NCI-H82 treated with DMSO at 0.1 percent for 48 hours (cell line): Measurements from ENCODE around the gene COPG1.
"Not testable (repeated sequence)": the region's sequence is repeated elsewhere in the genome, so short reads cannot be mapped to it uniquely, and the experiment has no call there.

ENCODE experiments used
- DNase-seq: peaks from one replicate; lab custom pipeline; 2025; ENCODE audit not compliant: unreplicated experiment; lab: John Stamatoyannopoulos, UW

Gene COPG1, protein sequence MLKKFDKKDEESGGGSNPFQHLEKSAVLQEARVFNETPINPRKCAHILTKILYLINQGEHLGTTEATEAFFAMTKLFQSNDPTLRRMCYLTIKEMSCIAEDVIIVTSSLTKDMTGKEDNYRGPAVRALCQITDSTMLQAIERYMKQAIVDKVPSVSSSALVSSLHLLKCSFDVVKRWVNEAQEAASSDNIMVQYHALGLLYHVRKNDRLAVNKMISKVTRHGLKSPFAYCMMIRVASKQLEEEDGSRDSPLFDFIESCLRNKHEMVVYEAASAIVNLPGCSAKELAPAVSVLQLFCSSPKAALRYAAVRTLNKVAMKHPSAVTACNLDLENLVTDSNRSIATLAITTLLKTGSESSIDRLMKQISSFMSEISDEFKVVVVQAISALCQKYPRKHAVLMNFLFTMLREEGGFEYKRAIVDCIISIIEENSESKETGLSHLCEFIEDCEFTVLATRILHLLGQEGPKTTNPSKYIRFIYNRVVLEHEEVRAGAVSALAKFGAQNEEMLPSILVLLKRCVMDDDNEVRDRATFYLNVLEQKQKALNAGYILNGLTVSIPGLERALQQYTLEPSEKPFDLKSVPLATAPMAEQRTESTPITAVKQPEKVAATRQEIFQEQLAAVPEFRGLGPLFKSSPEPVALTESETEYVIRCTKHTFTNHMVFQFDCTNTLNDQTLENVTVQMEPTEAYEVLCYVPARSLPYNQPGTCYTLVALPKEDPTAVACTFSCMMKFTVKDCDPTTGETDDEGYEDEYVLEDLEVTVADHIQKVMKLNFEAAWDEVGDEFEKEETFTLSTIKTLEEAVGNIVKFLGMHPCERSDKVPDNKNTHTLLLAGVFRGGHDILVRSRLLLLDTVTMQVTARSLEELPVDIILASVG

DNA sequence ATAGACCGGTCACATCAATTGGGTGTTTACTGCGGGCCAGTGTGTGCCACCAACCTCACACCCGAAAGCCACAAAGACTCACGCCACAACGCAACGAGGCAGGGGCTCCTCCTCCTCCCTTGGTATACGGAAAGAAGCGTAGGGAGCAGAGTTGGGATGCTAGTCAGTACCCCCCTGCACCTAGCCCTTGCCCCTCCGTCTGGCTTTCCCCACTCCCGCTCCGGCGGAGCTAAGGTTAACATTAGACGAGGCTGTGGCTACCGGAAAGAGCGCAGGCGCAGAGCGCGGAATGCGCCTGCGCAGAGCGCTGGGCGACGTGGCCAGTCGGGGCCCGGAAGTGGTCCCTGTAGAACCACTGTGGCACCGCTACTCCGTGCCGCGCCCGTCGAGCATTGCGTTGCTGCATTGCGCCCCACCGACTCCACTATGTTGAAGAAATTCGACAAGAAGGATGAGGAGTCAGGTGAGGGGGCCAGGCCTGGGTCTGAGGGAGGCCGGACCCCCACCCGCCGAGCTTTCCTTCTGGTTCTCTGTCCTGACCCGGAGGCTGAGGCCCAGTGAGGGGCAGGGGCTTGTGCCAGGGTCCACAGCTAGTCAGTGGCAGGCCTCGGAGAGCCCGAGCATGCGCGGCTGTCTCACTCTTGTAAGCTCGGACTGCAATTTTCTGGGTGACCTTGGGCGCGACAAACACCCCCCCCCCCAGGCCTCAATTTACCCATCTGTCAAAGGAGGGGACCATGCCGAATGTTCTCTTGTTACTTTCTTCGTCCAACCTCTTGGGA is at the start of gene COPG1:
TSS of gene COPG1 (plus strand) at position 323 of the 782 bp plus-strand sequence. CDS start at position 427, 104 bp downstream.
- DNase-seq, result peak; percentile 72

DNA sequence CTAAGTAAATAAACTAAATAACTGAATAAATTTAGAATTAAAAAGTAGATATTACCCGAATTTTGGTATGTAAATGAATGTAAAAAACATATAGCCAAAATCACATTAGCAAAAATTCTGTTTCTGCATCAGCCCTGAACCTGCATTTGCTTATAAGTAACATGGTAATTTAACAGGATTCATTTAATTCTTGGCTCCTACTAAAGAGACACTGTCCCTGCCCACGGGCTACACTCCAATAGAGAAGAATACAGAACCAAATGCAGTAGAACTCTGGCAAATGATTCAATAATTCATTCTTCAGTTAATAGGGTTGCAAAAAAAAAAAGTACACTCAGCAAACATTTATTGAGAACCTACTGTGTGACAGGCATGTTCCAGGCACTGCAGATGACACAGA is 44.9 kb upstream of the COPG1 start:
- DNase-seq, result no peak

DNA sequence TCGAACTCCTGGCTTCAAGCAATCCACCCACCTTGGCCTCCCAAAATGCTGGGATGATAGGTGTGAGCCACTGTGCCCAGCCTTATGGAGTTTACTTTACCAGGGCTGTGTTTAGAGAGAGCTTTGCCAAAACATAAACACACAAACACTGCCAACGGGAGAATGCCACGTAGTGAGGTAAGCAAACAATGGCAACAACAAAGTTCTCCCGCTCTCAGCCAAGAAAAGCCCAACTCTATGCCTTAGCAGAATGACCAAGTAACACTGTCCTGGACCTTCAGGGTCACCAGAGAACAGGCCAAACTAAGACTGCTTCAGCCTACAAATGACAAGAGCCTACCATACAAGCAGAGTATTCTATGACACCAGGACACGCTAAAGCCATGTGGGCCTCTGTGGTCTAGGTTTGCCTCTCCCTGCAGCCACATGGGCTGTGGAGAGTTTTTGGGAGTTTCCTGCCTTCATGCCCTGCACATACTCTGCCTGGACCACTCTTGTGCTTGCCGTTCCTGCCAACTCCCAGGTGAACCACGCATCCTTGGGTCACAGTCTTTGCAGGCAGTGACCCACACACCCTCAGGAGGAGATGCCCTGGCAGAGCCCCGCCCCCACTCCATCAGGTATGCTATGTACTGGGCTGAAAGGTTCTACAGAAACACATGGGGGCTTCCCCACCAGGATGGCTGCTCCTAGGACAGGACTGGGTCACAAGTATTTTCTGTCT is 44.1 kb upstream of the COPG1 start:
- DNase-seq, result no peak

DNA sequence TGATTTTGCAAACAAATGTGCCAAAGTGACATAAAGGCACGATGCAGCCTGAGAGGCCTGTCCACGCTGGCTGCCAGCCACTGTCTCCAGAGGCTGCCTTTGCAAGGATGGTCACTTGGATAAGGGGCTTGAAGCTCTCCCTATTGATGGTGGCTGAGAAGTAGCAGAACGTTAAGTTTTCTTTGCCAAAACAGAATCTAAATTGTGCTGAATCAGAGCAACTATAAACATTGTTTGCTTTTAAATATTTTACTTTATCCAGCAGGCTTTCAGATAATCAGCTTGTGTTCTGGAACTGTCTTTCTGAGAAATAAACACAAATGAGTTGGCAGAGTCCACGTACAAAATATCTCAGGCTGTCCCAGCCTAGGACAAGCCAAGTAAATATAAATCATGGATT is 41.9 kb upstream of the COPG1 start:
- DNase-seq, result no peak

DNA sequence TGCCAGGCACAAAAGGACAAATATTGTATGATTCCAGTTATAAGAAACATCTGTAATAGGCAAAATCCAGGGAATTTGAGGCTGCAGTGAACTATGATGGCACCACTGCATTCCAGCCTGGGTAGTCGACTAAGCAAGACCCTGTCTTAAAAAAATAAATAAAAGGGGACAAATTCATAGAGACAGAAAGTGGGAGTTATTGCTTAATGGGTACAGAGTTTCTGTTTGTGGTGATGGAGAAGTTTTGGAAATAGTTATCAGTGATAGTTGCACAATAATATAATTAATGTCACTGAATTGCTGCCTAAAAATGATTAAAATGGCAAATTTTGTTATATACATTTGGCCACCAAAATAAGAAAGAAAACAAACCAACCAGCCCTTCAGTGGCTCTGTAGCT is 38.1 kb upstream of the COPG1 start:
- DNase-seq, result no peak

DNA sequence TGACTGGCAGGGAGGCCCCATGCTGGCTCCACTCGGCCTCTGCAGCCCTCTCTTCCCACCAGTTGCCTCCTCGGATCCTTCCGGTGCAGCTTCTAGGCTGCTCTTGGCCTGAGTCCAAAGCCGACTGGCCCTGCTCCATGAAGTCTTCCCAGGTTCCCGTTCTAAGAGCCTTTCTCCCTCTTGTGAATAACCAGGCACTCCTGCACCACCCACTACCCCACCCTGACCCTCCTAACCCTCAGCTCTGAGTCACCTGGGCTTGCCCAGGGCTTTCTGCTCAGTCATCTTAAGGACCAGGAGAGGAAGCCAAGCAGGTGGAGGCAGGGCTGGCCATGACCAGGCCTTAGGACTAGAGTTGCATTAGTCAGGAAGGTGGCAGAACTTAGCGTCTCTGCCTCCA is 37.6 kb upstream of the COPG1 start:
- no peak for DNase-seq

DNA sequence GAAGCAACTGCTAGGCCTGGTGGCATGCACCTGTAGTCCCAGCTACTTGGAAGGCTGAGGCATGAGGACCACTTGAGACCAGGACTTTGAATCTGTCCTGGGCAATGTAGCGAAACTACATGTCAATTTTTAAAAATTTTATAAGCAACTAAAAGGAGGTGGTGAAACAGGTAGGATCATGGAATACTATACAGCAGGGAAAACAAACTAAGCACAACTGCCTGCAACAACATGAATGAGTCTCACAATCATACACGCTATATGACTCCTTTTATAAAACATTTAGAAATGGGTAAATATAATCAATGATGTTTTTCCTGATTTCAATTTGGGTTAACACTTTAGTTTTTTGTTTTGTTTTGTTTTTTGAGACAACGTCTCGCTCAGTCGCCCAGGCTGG is 36.2 kb upstream of the COPG1 start:
- DNase-seq, result no peak

DNA sequence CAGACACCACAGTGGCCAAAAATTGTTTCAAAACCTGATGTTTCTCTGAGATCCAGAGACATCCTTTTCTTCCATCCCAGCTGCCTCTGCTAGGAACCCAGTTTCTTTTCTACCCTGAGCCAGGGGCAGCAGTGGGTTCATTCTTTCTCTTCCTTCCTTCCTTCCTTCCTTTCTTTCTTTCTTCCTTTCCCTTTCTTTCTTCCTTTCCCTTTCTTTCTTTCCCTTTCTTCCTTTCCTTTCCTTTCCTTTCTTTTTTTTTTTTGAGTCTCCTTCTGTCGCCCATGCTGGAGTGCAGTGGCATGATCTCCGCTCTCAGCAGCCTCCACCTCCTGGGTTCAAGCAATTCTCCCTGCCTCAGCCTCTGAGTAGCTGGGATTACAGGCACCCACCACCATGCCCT is 30.7 kb upstream of the COPG1 start:
- no peak for DNase-seq

DNA sequence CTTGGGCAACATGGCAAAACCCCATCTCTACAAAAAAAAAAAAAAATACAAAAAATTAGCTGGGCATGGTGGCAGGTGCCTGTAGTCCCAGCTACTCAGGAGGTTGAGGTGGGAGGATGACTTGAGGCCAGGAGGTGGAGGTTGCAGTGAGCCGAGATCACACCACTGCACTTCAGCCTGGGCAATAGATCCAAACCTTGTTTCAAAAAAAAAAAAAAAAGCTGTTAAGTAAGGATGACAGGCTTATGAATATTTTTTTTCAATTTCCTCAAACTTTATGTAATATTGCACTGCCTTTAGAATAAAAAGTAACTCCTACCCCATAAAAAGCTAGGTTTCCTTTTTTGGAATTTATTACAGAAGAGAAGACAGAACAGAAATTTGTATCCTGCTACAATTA is 25.0 kb upstream of the COPG1 start:
- DNase-seq, result not testable (repeated sequence)

DNA sequence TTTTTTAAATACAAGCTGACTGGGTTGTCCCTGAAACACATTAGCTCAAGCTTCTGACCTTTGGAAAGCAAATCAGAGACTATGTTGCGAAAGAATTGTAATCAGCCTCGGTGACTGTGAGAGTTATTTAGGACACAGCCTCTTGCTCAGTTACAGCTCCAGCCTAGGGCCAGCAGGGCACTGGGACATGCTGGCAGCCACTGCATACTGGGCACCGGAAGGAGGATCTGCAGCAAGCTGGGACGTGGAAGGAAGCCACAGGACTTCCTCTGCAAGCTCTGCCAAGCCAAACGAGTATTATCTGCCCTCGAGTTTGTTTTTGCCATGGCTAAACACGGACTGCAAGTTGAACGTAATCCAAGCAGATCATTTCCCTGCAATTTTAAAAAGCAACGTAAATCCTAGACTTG is 24.4 kb upstream of the COPG1 start:
- DNase-seq, result no peak

DNA sequence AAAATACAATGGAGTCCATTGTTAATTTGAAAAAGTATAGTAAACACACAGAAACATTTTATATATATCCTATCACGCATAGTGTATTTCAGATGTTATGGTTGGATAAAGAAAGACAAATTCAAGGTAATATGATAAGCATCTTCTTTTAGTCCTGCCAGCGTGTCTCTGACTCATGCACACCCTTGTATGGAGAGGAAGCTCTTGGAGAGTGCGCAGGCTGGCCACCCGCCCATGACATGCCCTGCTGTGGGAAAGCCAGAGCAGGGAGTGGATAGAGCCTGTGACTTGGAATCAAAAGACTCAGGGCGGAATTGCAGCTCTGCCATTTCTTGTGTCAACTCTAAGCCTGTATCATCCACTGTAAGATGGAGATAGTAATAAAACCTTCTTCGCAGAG is 23.0 kb upstream of the COPG1 start:
- DNase-seq, result no peak

DNA sequence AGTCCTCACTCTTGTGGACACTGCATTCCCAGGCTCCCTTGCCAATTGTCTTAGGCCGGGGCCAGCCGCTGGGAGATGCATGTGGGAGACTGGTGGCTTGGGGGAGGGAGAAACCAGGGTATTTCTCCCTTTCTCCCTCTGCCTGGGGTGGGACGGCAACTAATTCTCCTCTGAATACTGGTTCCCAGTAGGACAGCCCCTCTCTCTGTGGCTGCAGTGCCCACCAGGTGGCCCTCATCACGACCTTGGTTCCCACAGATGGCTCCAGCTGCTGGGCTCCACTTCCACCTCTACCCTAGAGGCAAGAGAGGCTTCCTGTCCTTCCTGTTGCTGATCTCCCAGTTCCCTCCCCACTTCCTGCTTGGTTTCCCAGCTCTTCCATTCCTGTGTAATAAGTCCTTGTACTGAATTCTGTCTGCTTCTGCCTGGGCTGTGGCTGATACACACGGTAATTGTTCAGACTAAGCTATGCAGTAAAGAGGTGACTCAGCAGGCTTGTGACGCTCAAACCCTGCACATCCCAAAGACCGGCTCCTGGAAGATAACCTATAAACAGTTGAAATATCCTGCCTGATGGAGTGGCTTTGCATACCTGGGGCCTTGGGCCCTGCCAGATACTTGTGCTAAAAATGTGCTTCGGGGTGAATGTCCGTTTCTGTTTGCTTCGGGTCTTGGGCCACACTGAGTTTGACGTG is 20.4 kb upstream of the COPG1 start:
- no peak for DNase-seq

DNA sequence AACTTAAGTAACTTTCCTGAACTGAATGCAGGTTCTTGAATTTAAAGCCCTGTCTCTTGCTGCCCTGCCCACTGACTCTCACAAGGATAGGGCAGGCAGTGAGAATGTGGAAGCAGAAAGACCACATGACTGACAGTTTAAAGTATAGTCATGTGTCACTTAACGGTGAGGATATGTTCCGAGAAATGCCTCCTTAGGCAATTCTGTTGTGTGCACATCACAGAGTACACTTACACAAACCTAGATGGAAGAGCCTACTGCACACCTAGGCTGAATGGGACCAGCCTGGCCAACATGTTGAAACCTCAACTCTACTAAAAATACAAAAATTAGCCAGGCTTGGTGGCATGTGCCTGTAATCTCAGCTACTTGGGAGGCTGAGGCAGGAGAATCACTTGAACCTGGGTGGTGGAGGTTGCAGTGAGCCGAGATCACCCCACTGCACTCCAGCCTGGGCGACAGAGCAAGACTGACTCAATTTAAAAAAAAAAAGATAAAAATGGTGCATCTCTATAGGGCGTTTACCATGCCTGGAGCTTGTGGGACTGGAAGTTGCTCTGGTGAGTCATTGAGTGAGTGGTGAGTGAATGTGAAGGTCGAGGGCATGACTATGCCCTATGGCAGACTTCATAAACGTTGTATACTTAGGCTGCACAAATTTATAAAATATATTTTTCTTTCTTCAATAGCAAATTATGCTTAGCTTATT is 18.9 kb upstream of the COPG1 start:
- DNase-seq, result no peak

DNA sequence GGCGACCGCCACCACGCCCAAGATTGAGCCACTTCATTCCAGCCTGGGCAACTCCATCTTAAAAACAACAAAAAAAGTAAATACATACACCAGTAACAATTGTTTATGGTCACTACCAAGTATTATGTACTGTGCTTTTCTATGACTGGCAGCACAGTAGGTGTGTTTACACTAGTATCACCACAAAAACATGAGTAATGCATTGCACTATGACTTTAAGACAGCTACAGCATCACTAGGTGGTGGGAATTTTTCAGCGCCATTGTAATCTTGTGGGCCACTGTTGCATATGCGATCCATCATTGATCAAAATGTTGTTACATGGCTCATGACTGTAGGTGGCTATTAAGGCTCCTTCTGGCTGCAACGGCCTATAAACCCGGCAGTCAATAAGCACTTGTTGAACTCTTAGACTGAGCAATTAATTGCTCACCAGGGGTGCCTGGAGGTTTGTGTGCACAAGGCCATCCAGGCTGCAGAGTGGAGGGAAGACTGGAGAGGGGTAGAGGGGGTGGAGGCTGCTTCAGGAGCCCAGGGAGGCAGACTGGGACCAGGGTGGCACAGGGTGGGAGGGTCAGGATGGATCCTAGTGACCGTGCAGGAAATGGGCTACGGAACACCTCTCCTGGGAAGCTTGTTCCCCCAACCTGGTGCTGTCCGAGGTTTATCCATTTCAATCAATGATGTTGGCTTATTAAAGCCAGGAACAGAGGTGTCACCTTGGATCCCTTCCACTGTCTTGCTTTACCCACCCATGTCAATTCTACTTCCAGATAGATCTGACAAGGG is 17.9 kb upstream of the COPG1 start:
- DNase-seq, result no peak

DNA sequence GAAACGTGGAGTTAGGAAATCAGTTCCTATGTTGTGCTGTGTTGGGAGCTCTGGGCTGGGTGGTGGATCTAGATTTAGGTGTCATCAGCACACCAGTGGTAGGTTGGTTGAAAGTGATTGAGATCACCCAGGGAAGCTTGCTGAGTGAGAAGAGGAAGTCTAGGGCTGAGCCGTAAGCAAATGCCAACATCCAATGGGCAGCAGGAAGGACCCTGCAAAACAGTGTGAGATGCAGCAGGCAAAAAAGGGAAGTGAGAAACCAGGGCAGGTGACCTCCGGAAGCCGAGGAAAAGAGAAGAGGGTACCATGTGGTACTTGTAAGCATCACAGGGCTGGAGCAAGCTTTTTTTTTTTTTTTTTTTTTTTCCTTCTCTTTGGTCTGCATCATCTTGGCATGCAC is 15.9 kb upstream of the COPG1 start:
- DNase-seq, result no peak

DNA sequence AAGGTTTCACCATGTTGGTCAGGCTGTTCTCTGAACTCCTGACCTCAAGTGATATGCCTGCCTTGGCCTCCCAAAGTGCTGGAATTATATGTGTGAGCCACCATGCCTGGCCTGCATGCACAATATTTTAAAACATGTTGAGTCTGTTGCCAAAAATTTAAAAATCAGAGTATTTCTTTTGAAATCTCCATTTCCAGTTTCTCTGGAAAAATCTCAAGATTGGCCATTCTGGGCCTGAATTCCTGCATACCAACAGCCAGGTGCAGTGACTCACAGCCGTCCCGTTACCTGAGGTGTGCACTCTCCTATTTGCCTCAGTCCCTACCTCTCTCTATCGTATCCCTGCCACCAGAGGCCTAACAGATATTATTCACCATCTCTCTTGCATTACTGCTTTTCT is 15.0 kb upstream of the COPG1 start:
- DNase-seq, result no peak

DNA sequence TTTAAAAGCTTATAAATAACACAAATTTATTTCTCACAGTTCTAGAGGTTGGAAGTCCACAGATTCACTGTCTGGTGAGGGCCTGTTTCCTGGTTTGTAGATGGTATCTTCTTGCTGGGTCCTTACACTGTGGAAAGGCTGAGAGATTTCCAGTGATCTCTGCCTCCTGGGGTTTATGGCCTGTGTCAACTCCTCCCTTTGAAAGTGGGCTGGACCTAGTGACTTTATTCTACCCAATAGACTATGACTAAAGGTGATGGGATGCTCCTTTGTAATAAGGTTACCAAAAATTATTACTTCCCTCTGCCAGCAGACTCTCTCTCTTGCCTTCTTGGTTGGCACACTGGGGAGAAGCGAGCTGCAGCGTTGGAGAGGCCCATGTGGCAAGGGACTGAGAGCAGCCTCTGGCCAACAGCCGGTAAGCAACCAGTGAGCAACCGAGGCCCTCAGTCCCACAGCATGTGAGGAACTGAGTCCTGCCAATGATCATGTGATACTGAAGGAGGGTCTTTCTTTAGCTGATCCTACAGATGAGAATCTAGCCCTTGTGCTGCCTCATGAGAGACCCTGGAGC is 14.0 kb upstream of the COPG1 start:
- DNase-seq, result no peak

DNA sequence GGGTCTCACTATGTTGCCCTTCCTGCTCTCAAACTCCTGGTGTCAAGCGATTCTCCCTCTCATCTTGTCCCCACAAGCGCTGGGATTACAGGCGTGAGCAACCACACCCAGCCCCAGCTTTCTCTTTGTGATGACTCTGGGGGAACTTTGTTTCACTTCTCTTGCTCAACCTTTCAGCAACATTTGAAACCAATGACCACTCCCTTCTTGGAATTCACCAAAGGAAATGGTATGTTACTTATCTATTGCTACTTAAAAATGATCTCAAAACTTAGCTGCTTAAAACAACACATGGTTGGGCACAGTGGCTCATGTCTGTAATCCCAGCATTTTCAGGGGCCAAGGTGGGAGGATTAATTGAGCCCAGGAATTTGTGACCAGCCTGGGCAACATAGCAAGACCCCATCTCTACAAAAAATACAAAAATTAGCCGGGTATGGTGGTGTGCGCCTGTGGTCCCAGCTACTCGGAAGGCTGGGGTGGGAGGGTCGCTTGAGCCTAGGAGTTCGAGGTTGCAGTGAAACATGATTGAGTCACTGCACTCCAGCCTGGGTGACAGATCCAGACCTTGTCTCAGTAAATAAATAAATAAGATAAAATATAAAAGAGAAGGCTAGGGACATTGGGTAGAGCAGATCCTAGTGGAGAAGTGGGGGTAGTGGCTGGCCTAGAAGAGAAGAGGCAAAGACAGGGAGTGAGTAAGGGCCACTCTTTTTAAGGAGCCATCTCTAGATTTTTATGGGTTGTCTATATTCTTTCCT is 10.3 kb upstream of the COPG1 start:
- no peak for DNase-seq
